Measurements from ENCODE around the gene JAM3.

DNA sequence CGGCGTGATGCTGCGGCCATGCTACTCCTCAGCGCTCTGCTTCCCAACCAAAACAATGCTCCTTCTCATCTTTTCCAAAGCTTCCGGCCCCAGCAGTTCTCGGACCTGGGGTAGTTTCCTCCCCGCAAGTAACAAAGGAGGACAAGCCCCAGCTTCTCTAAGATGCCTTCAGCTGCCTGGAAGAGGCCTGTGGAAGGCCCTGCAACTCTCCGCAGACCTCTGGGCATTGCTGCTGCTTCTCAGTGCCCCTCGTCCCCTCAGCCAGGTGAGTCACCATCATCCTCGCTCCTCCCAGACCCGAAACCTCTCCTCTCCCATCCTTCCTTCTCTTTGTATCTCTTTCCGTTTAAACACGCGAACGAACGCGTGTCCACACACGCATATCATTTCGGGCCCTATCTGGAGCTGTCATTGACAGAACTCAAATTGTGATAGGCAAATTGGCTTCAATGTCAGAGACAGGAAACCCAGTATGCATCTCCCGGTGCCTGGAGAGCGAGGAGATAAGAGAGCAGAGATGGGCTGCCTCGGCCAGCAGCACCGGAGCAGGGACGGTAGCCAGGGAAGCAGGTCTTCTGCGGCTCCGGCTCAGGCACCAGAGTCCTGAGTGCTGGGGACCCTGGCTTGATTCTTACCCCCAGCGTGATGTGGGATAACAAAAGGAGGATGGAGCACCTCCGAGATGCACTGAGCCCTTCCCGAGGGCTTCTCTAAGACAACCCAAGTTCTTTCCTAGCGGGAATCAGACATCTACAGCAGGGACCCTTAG, 22.0 kb upstream of the JAM3 start:
- TF ChIP-seq CTCF (IDR thresholded peaks at IDR 0.05) (no peak), POLR2A (IDR thresholded peaks at IDR 0.05) (no peak)
